ENCODE measurements around the gene GPR65.

Gene GPR65

GRCh38 chr14:88044776-88045446 is 40.0 kb downstream of the GPR65 start:
- no peak for TF ChIP-seq NFIC (IDR thresholded peaks at IDR 0.05)
- no peak for TF ChIP-seq CEBPB (IDR thresholded peaks at IDR 0.05)
- no peak for TF ChIP-seq YY1 (IDR thresholded peaks at IDR 0.05; ENCODE audit: low read depth)
- TF ChIP-seq EGR1 (IDR thresholded peaks at IDR 0.05): no peak
- no peak for TF ChIP-seq MAX (IDR thresholded peaks at IDR 0.05)
- no peak for TF ChIP-seq TAF1 (IDR thresholded peaks at IDR 0.05; ENCODE audit: low read depth)
- TF ChIP-seq TEAD4 (IDR thresholded peaks at IDR 0.05): no peak
- no peak for TF ChIP-seq TCF12 (IDR thresholded peaks at IDR 0.05; ENCODE audit: low read depth)
- no peak for TF ChIP-seq RAD21 (IDR thresholded peaks at IDR 0.05; ENCODE audit: low read depth)
- TF ChIP-seq REST (IDR thresholded peaks at IDR 0.05; ENCODE audit: low read depth): no peak
- TF ChIP-seq CREB1 (IDR thresholded peaks at IDR 0.05; ENCODE audit: low read depth): no peak
- no peak for TF ChIP-seq FOXM1 (IDR thresholded peaks at IDR 0.05; ENCODE audit: borderline replicate concordance, low read depth)
- no peak for TF ChIP-seq ZBTB7A (IDR thresholded peaks at IDR 0.05; ENCODE audit: low read depth)
- TF ChIP-seq EP300 (IDR thresholded peaks at IDR 0.05; ENCODE audit: borderline replicate concordance): no peak
- TF ChIP-seq USF1 (IDR thresholded peaks at IDR 0.05): no peak

GRCh38 chr14:88045705-88046104 is 40.8 kb downstream of the GPR65 start:
- TF ChIP-seq NFIC (IDR thresholded peaks at IDR 0.05) (no peak), TAF1 (IDR thresholded peaks at IDR 0.05; ENCODE audit: low read depth) (no peak), CREB1 (IDR thresholded peaks at IDR 0.05; ENCODE audit: low read depth) (no peak), MAX (IDR thresholded peaks at IDR 0.05) (no peak), REST (IDR thresholded peaks at IDR 0.05; ENCODE audit: low read depth) (no peak), TCF12 (IDR thresholded peaks at IDR 0.05; ENCODE audit: low read depth) (no peak), FOXM1 (IDR thresholded peaks at IDR 0.05; ENCODE audit: borderline replicate concordance, low read depth) (no peak), ZBTB7A (IDR thresholded peaks at IDR 0.05; ENCODE audit: low read depth) (no peak), TEAD4 (IDR thresholded peaks at IDR 0.05) (no peak), RAD21 (IDR thresholded peaks at IDR 0.05; ENCODE audit: low read depth) (no peak), USF1 (IDR thresholded peaks at IDR 0.05) (no peak), YY1 (IDR thresholded peaks at IDR 0.05; ENCODE audit: low read depth) (no peak), EGR1 (IDR thresholded peaks at IDR 0.05) (no peak), EP300 (IDR thresholded peaks at IDR 0.05; ENCODE audit: borderline replicate concordance) (no peak), CEBPB (IDR thresholded peaks at IDR 0.05) (no peak)

GRCh38 chr14:88048351-88048750 is 43.4 kb downstream of the GPR65 start:
- TF ChIP-seq CREB1 (IDR thresholded peaks at IDR 0.05; ENCODE audit: low read depth): no peak
- no peak for TF ChIP-seq TCF12 (IDR thresholded peaks at IDR 0.05; ENCODE audit: low read depth)
- TF ChIP-seq NFIC (IDR thresholded peaks at IDR 0.05): no peak
- no peak for TF ChIP-seq USF1 (IDR thresholded peaks at IDR 0.05)
- no peak for TF ChIP-seq REST (IDR thresholded peaks at IDR 0.05; ENCODE audit: low read depth)
- no peak for TF ChIP-seq RAD21 (IDR thresholded peaks at IDR 0.05; ENCODE audit: low read depth)
- TF ChIP-seq EGR1 (IDR thresholded peaks at IDR 0.05): no peak

GRCh38 chr14:88049266-88049665 is 44.3 kb downstream of the GPR65 start:
- TF ChIP-seq RAD21 (IDR thresholded peaks at IDR 0.05; ENCODE audit: low read depth) (no peak), TCF12 (IDR thresholded peaks at IDR 0.05; ENCODE audit: low read depth) (no peak), FOXM1 (IDR thresholded peaks at IDR 0.05; ENCODE audit: borderline replicate concordance, low read depth) (no peak), CEBPB (IDR thresholded peaks at IDR 0.05) (no peak), ZBTB7A (IDR thresholded peaks at IDR 0.05; ENCODE audit: low read depth) (no peak), USF1 (IDR thresholded peaks at IDR 0.05) (no peak), REST (IDR thresholded peaks at IDR 0.05; ENCODE audit: low read depth) (no peak), TEAD4 (IDR thresholded peaks at IDR 0.05) (no peak)
